NCI-H748 (cell line): ENCODE measurements around the gene NUDT14.

ENCODE experiments used
- DNase-seq: peaks from one replicate; lab custom pipeline; 2025; ENCODE audit not compliant: unreplicated experiment; lab: John Stamatoyannopoulos, UW

Gene NUDT14

GRCh38 chr14:105161309-105161708, 19.8 kb downstream of the NUDT14 start:
- peak; percentile 22 for DNase-seq

- DNase-seq: no peak
Measured at GRCh38 chr14:105160776-105161175, 20.3 kb downstream of the NUDT14 start.

- DNase-seq: no peak
Measured at GRCh38 chr14:105159344-105159743, 21.8 kb downstream of the NUDT14 start.

GRCh38 chr14:105158794-105159193, 22.3 kb downstream of the NUDT14 start:
- DNase-seq: no peak

GRCh38 chr14:105157872-105158271, 23.2 kb downstream of the NUDT14 start:
- no peak for DNase-seq

- no peak for DNase-seq
Measured at GRCh38 chr14:105156414-105157375, 24.4 kb downstream of the NUDT14 start.

GRCh38 chr14:105155681-105156413, 25.3 kb downstream of the NUDT14 start:
- DNase-seq: no peak

GRCh38 chr14:105155071-105155651, 26.0 kb downstream of the NUDT14 start:
- no peak for DNase-seq

- no peak for DNase-seq
Measured at GRCh38 chr14:105154476-105154871, 26.6 kb downstream of the NUDT14 start.

- no peak for DNase-seq
Measured at GRCh38 chr14:105153739-105154475, 27.2 kb downstream of the NUDT14 start.

GRCh38 chr14:105153331-105153731, 27.8 kb downstream of the NUDT14 start:
- no peak for DNase-seq

GRCh38 chr14:105152794-105153241, 28.3 kb downstream of the NUDT14 start:
- DNase-seq: no peak

- no peak for DNase-seq
Measured at GRCh38 chr14:105151838-105152793, 29.0 kb downstream of the NUDT14 start.

- DNase-seq: no peak
Measured at GRCh38 chr14:105151084-105151837, 29.9 kb downstream of the NUDT14 start.

GRCh38 chr14:105150368-105151083, 30.6 kb downstream of the NUDT14 start:
- DNase-seq: no peak

GRCh38 chr14:105150026-105150367, 31.1 kb downstream of the NUDT14 start:
- no peak for DNase-seq

GRCh38 chr14:105149146-105149781, 31.8 kb downstream of the NUDT14 start:
- no peak for DNase-seq

- no peak for DNase-seq
Measured at GRCh38 chr14:105148604-105149145, 32.4 kb downstream of the NUDT14 start.
